GM12892 (cell line): ENCODE measurements around the gene VAPA.

Source experiments
- POLR2A ChIP-seq: IDR thresholded peaks from 2 replicates; pipeline ENCODE4 v1.6.1; 2011; ENCODE audit warnings: low read depth, low read length, control low read depth
- POLR2AphosphoS5 ChIP-seq: IDR thresholded peaks from 2 replicates; pipeline ENCODE4 v1.6.1; 2011; ENCODE audit warnings: low read depth, low read length, control low read depth

DNA sequence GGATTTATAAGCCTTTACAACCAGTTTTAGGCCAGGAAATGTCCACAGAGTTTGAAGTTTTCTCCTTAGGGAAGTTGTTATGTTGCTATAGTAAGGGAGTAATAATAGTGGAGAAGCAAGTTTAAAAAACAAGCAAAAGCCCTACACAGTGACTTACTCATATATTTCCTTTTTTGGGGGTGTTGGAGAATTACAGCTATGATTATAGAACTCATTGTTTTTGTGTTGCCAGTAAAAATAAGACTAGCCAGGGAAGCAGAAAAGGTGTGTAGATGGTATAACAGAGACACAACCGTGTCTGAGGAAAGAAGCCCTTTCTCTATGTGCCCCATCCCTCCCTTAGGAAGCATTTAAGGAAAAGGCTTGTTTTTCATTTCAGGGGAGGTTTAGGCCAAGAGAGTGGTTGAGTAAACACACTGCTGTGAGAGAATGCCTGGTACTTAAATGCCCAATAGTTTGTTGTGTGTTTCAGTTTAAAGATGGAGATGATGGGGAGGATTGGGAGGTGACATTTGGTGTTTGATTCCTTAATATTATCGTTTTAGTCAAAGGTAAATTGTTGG lies 2.3 kb downstream of the VAPA start:
- TF ChIP-seq POLR2A (no peak), POLR2AphosphoS5 (no peak)
